Hindlimb muscle (tissue), 1 donor: ENCODE data around the gene FDX1. TPM values are rescaled to one million over a fixed set of nuclear protein-coding genes. Genes with fewer than 3 reads are reported as not detected.
"Not testable (repeated sequence)": the region's sequence is repeated elsewhere in the genome, so short reads cannot be mapped to it uniquely, and the experiment has no call there.

Source experiments
- DNase-seq: peaks from one replicate; pipeline ENCODE4 v3.0.0-alpha.2; 2013
- polyA plus RNA-seq: library from polyadenylated mRNA; unstranded; fragments of 120-200 nt; gene quantifications from one replicate; pipeline ENCODE4 v1.2.1, GENCODE V29; 2013; ENCODE audit not compliant: insufficient read length

The FDX1 gene, protein sequence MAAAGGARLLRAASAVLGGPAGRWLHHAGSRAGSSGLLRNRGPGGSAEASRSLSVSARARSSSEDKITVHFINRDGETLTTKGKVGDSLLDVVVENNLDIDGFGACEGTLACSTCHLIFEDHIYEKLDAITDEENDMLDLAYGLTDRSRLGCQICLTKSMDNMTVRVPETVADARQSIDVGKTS
- 8.3 TPM for polyA plus RNA-seq

DNA sequence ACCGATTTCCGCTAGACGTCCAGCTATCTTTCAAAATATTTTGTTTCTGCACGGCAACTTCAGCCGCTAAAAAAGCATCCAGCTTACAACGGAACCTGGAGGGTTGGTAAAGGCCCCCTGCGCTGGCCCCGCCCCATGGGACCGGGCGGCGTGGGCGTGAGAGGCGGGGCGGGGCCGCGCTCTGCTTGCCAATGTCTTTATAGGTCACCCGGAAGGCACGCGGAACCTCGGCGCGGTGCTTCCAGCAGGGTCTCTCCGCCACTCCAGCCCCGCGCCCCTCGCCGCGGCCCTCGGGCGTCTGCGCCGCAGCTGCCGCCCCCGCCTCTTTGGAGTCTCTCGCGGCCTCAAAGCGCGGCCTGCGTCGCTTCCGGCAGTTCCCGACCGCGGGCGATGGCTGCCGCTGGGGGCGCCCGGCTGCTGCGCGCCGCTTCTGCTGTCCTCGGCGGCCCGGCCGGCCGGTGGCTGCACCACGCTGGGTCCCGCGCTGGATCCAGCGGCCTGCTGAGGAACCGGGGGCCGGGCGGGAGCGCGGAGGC, at the start of gene FDX1:
FDX1 (plus strand) TSS at position 218 of the 536 bp plus-strand sequence; CDS start at position 391, 173 bp downstream.
- peak; percentile 85 for DNase-seq

DNA sequence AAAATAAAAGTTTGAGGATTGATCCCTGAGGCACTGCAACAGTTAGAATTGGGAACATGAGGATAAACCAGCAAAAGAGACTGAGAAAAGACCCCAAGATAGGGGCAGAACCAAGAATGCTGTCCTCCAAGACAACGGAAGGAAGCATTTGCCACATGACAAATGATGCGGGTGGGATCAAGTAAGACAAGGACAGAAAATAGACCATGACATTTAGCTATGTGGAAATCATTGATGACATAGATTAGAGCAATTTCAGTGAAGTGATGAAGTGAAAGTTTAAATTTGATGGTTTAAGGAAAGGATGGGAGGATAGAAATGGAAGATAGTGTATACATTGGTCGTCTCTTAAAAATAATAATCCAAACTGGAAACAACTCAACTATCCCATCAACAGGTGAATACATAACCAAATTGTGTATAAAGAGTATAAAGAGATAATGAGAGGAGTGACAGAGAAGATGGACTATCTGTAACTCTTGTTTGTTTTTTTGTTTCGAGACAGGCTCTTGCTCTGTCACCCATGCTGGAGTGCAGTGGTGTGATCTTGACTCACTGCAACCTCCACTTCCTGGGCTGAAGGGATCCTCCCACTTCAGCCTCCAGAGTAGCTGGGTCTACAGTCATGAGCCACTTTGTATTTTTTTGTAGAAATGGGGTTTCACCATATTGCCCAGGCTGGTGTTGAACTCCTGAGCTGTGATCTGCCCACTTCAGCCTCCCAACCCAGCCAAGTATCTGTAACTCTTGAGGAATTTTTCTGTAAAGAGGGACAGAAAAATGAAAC, 48.7 kb upstream of the FDX1 start:
- no peak for DNase-seq

DNA sequence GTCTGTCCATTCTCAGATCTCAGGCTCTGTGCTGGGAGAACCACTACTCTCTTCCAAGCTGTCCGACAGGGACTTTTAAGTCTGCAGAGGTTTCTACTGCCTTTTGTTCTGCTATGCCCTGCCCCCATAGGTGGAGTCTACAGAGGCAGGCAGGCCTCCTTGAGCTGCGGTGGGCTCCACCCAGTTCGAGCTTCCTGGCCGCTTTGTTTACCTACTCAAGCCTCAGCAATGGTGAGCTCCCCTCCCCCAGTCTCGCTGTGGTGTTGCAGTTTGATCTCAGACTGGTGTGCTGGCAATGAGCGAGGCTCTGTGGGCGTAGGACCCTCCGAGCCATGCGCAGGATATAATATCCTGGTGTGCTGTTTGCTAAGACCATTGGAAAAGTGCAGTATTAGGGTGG, 41.5 kb upstream of the FDX1 start:
- not testable (repeated sequence) for DNase-seq

GRCh38 chr11:110389965-110390364, 39.8 kb upstream of the FDX1 start:
- no peak for DNase-seq

DNA sequence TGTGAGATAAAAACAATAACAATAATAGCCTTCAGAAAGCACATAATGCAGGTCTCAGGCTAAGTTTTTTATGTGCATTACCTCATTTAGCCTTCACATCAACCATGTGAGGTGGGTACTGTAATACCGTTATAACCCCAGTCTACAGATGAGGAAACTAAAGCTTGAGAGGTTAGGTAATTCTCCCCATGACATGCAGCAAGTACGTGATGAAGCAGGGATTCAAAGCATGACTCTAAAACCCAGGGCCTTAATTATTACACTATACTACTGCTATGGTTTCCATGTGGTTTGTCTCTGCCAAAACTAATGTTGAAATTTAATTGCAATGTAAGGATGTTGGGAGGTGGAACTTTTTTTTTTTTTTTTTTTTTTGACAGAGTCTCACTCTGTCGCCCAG, 37.7 kb upstream of the FDX1 start:
- DNase-seq: no peak

- not testable (repeated sequence) for DNase-seq
These were observed 32.0 kb upstream of the FDX1 start for GRCh38 chr11:110397668-110398286.

- DNase-seq: not testable (repeated sequence)
These were observed 26.2 kb upstream of the FDX1 start for GRCh38 chr11:110403585-110403984.

DNA sequence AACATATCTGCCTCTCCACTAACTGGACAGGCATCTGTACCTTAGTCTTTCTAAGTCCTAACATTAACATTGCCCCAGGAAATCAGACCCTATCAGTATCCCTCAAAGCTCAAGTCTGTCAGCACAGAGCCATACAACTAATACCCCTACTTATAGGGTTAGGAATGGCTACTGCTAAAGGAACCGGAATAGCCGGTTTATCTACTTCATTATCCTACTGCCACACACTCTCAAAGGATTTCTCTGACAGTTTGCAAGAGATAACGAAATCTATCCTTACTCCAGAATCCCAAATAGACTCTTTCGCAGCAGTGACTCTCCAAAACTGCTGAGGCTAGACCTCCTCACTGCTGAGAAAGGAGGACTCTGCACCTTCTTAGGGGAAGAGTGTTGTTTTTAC, 24.1 kb upstream of the FDX1 start:
- not testable (repeated sequence) for DNase-seq

DNA sequence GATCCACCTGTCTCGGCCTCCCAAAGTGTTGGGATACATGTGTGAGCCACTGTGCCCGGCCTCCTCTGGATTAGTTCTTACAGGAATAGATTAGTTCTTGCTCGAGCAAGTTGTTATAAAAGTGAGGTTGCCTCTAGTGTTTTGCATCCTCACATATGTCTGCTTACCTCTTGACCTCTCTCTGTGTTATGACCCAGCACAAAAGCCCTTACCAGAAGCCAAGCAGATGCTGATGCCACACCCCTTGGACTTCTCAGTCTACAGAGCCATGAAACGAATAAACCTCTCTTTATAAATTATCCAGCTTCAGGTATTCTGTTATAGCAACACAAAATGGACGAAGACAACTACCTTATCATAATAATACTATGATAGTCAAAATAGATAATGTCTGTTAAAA, 22.4 kb upstream of the FDX1 start:
- no peak for DNase-seq

GRCh38 chr11:110409174-110409573, 20.6 kb upstream of the FDX1 start:
- DNase-seq: no peak

DNA sequence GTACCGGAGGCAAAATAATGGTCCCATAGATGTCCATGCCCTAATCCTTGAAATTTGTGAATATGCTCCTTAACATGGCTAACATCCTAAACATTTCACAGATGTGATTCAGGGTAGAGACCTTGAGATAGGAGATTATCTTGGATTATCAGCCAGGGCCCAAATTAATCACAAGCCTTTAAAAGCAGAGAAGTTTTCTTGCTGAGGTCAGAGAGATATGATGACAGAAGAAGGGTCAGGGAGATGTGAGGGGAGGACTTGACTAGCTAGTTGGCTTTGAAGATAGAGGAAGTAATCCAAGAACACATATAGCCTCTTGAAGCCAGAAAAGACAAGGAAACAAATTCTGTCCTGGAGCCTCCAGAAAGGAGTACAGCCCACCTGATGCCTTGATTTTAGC, 19.1 kb upstream of the FDX1 start:
- no peak for DNase-seq

GRCh38 chr11:110415081-110415480, 14.7 kb upstream of the FDX1 start:
- DNase-seq: no peak

DNA sequence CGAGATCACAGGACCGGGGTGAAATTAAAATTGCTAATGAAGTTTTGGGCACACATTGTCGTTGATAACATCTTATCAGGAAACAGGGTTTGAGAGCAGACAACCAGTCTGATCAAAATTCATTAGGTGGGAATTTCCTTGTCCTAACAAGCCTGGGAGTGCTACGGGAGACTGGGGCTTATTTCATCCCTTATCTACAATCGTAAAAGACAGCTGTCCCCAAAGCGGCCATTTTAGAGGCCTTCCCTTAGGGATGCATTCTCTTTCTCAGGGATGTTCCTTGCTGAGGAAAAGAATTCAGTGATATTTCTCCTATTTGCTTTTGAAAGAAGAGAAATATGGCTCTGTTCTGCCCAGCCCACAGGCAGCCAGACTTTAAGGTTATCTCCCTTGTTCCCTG, 8.1 kb upstream of the FDX1 start:
- not testable (repeated sequence) for DNase-seq

- DNase-seq: no peak
These were observed 7.3 kb upstream of the FDX1 start for GRCh38 chr11:110422306-110422905.

- no peak for DNase-seq
These were observed 4.8 kb upstream of the FDX1 start for GRCh38 chr11:110424775-110425444.

DNA sequence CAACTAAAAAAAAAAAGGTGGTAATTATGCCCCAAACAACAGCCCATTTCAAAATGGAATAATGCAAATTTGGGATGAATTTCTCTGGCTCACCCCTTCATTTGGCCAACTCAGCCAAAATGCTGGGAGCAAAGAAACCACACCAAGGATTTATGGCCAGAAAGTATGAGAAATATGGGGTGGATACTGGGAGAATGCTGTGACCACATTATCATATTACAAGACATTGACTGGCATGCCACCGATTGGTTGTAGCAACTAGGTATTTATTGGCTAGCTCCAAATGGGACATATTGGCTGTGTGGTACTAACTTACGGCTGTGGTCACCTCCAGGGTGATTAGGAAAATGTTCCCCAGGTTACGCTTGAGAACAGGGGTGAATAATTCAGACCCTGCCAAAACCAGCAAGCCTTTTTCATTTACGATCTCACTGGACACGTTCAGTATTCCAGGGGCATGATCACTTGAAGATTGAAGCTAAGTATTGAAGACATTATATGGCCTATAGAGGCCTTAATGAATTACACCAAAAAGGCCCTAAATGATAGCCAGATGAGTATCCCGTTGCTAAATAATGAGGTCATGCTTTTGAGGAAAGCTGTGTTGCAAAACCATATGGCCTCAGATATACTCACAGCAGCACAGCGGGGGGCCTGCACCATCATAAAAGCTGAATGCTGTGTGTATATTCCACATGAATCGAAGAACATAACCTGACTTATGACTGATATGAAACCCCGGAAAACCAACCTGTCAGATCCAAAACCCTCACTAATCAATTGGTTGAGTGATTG, 3.8 kb upstream of the FDX1 start:
- DNase-seq: no peak

DNA sequence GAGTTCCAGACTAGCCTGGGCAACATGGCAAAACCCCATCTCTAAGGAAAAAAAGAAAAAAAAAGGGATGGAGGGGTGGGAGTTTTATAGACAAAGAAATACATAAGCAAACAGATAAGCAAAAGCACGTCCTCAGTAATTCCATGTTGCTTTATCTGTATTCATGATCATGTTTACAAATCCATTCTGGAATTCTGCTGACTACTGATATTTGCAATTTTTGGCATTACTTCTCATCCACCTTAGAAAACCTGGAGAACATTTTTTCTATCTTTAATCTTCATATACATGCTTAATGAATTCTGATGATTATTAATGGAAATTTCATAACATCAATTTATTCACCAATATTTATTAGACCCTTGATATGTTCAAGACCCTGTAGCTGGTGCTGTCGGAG, 1.7 kb upstream of the FDX1 start:
- no peak for DNase-seq

- no peak for DNase-seq
These were observed 605 bp upstream of the FDX1 start for GRCh38 chr11:110428956-110429730.

DNA sequence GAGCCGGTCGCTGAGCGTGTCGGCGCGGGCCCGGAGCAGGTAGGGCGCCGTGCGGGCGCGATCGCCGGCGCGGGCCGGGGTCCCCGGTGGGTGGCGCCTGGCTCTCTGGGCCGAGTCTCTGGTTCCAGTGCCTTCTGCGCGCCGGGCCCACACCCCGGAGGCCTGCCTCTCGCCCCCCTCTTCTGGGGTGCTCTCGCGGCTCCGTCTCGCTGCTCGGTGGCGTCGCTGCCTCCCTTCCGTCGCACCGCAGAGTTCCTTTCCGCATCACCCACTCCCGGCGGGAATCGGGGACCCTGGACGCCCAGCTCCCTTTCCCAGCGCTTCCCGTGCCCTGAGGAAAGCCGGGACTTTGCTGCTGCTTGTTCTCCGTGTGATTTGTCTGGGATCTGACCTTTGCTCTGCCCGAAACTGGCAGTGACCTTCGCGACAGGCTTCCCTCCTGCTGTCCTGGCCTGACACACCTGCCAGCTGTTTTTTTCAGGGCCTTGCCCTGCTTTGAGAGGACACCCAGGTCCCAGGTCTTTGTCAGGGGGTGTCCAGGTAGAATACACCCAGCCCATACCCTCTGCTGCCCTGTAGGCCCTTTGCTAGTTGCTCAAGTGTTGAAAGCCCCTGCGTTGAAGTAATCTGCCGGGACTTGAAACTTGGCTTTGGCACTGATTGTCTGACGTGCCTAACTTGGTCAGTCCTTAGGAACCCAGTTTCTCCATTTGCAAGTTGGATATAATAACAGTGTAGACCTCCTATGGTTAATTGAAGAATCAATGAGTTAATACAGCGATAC, 711 bp downstream of the FDX1 start:
- peak; percentile 36 for DNase-seq
